Ovary (tissue), 9 donors: ENCODE results near the gene ARHGAP29. TPM values are rescaled to one million over a fixed set of nuclear protein-coding genes. Genes with fewer than 3 reads are reported as not detected.

Experiments used
- DNase-seq, 5 donors: peaks; one replicate each; pipeline ENCODE4 v3.0.0-alpha.2; 2019 to 2020
- H3K27ac ChIP-seq, 2 donors: fragments of 200-600 bp; one replicate each; pipeline versions ENCODE4 v1.5.1 to v1.8.0; 2019 to 2022
- H3K27me3 ChIP-seq: fragments of 200-600 bp; one replicate; pipeline ENCODE4 v1.8.0; 2022
- H3K36me3 ChIP-seq: fragments of 200-600 bp; sonication (generic); one replicate; pipeline ENCODE4 v1.5.1; 2019
- H3K4me1 ChIP-seq: one replicate; pipeline ENCODE4 v1.8.1; 2013; ENCODE audit warnings: mild to moderate bottlenecking, moderate library complexity; ENCODE audit not compliant: insufficient read depth
- H3K4me3 ChIP-seq: fragments of 200-600 bp; sonication (generic); one replicate; pipeline ENCODE4 v1.5.1; 2017
- H3K9me3 ChIP-seq, 2 donors: fragments of 200-600 bp in 1 of 2; sonication (generic) in 1 of 2; one replicate each; pipeline versions ENCODE4 v1.5.1 to v1.8.1; 2013 to 2019; ENCODE audit warnings: mild to moderate bottlenecking in 1 of 2, moderate library complexity in 1 of 2
- CTCF ChIP-seq, 3 donors: fragments of 450-650 bp in 2 of 3; fragments of 200-600 bp in 1 of 3; IDR thresholded peaks; one replicate each; pipeline versions ENCODE4 v1.5.1 to v1.8.0; 2016 to 2022; ENCODE audit warnings: antibody characterized with exemption in 3 of 3, mild to moderate bottlenecking in 1 of 3
- EP300 ChIP-seq: sonication (generic); formaldehyde crosslinking; IDR thresholded peaks from one replicate; pipeline ENCODE4 v1.6.1; 2017; ENCODE audit warnings: antibody characterized with exemption
- POLR2A ChIP-seq: fragments of 450-650 bp; IDR thresholded peaks from one replicate; pipeline ENCODE4 v1.6.1; 2017; ENCODE audit warnings: antibody characterized with exemption, mild to moderate bottlenecking, moderate library complexity
- WGBS, 3 donors: extraction: QIAGEN DNeasy Blood & Tissue Kit in 1 of 3; methylation state at CpG; one replicate each; pipeline versions ENCODE4 v1.1.5 to v1.1.7; 2013 to 2017; 5-methylcytosine and 5-hydroxymethylcytosine counted together
- intact Hi-C, 4 donors: fragments of 100-400 bp; cut with DNase I; formaldehyde crosslinking; loops; one replicate each; pipeline versions ENCODE4 v1.11.0 to v1.15.1; 2022 to 2023
- polyA plus RNA-seq, 2 donors: library from polyadenylated mRNA; stranded (reverse); fragments of 200-250 nt in 1 of 2; fragments of 350-450 nt in 1 of 2; fragmentation: Illumina TruSeq in 1 of 2; extraction: RNeasy Lipid Tissue Mini Kit (QIAGEN cat#74804) in 1 of 2; gene quantifications; one replicate each; pipeline ENCODE4 v1.2.3, GENCODE V29; 2013 to 2014
- total RNA-seq, 7 donors: library from RNA; depleted of rRNA in 2 of 7; stranded (reverse); fragments of >200 nt in 2 of 7; fragmentation: NEBNext Ultra II Directional in 3 of 7; extraction: Animal tissue kit (Norgen Biotek cat#: 25700) in 3 of 7; gene quantifications; one replicate each; pipeline versions ENCODE4 v1.1.0 to v1.2.4, GENCODE V29; 2016 to 2023
- donor health status: DM: no; HTN: no; CAD: no; lungs with moderate emphysema.
- donor health status: DM: no; HTN: no; CAD: no.
- donor health status: Bipolar disorder and iron deficiency.
- donor health status: DM: yes; HTN: yes; CAD: no.
- donor health status: DM: no; HTN: no; CAD: no.
- donor health status: DM: yes; HTN: yes; CAD: no.

Gene ARHGAP29
- total and polyA plus RNA-seq, 9 donors, result 7.9 to 51.0 (median 20.3) TPM

GRCh38 chr1:94144836-94145235, 92.5 kb downstream of the ARHGAP29 start:
- Histone ChIP-seq H3K4me3 (no peak overlapping the region), H3K4me1 (no peaks in the 10 kb centered on the region), H3K36me3 (no peaks in the 10 kb centered on the region), H3K27ac (no peak overlapping the region), H3K9me3 (no peaks in the 10 kb centered on the region), H3K27me3 (no peaks in the 10 kb centered on the region)
- DNase-seq, result no peak
- intact Hi-C loops, result no loop called here
- TF ChIP-seq POLR2A (no peak), CTCF (IDR thresholded peaks at IDR 0.05) (no peak), EP300 (no peak)
- WGBS, 3 donors, result 25 to 58% (median 48%) methylated on average over 1 of the region's 1 CpG

GRCh38 chr1:94143809-94144176, 93.6 kb downstream of the ARHGAP29 start:
- TF ChIP-seq POLR2A (no peak), CTCF (IDR thresholded peaks at IDR 0.05) (no peak), EP300 (no peak)
- no peaks in the 10 kb centered on the region for H3K9me3 ChIP-seq

GRCh38 chr1:94143173-94143808, 94.1 kb downstream of the ARHGAP29 start:
- WGBS, 3 donors, result 52 to 59% (median 59%) methylated on average over 2 of the region's 2 CpGs
- intact Hi-C loops, result no loop called here
- Histone ChIP-seq H3K4me1 (no peaks in the 10 kb centered on the region), H3K27ac (no peak overlapping the region), H3K4me3 (no peak overlapping the region), H3K27me3 (no peaks in the 10 kb centered on the region), H3K9me3 (no peaks in the 10 kb centered on the region), H3K36me3 (no peaks in the 10 kb centered on the region)
- TF ChIP-seq POLR2A (no peak), EP300 (no peak), CTCF (IDR thresholded peaks at IDR 0.05) (no peak)
- no peak for DNase-seq

More at GRCh38 chr1:94143809-94144176, 93.6 kb downstream of the ARHGAP29 start:
- Histone ChIP-seq H3K4me3 (no peak overlapping the region), H3K4me1 (no peaks in the 10 kb centered on the region), H3K36me3 (no peaks in the 10 kb centered on the region), H3K27ac (no peak overlapping the region), H3K27me3 (no peaks in the 10 kb centered on the region)
- no peak for DNase-seq
- intact Hi-C loops, result no loop called here

- 65 to 86% (median 79%) methylated on average over 2 of the region's 2 CpGs for WGBS, 3 donors
- no peak overlapping the region for H3K4me3 ChIP-seq
- DNase-seq, result no peak
- no peaks in the 10 kb centered on the region for H3K27me3 ChIP-seq
- no peaks in the 10 kb centered on the region for H3K36me3 ChIP-seq
- H3K27ac ChIP-seq, result no peak overlapping the region
- intact Hi-C loops, result no loop called here
- TF ChIP-seq POLR2A (no peak), CTCF (IDR thresholded peaks at IDR 0.05) (no peak), EP300 (no peak)
- H3K9me3 ChIP-seq, result no peaks in the 10 kb centered on the region
- H3K4me1 ChIP-seq, result no peaks in the 10 kb centered on the region
Observed at GRCh38 chr1:94142583-94142982, 94.8 kb downstream of the ARHGAP29 start.
